Suppressor macrophage treated with lipopolysaccharide for 4 hours (primary cell): ENCODE measurements around the gene IL22.

Experiments used
- DNase-seq: peaks from one replicate; pipeline ENCODE4 v3.0.0-alpha.2; 2020

Gene IL22, protein sequence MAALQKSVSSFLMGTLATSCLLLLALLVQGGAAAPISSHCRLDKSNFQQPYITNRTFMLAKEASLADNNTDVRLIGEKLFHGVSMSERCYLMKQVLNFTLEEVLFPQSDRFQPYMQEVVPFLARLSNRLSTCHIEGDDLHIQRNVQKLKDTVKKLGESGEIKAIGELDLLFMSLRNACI

DNA sequence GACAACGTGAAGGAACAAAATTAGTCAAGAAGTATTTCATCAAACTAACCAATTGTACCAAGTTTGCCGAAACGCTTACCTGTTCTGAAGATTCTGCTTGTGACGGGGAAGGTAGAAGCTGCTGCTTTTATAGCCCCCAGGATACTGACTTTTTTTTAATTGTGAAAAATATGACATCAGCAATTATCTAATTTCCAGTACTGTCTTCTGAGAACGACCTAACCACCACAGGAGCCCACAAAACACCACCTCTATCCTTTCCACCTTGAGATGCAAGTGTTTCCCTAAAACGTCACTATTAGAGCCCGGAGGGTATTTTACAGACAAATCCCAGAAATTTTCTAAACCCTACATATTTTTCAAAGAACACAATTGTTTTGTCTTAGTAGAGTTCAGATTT, at the start of gene IL22:
Gene IL22, minus strand, starts transcription at position 101 of the 400 bp plus-strand sequence. CDS start 156 bp downstream, outside the sequence.
- no peak for DNase-seq

DNA sequence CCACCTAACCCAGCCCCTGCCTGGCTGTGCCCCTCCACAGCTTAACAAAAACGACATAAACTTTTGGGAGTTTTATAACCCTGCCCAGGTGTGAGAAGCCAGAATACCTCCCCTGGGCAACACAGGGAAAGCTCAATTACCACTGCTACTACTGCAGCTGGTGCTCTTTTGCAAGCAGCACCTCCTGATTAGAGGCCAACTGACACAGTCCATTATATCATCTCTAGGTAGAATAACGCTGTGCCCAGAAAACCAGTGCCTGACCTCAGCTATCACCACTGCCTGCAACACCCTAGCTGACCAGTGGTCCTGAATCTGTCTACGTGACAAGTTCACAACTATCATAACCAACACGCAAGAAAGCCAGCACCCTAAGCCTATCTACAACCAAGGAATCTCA, 44.5 kb upstream of the IL22 start:
- no peak for DNase-seq

DNA sequence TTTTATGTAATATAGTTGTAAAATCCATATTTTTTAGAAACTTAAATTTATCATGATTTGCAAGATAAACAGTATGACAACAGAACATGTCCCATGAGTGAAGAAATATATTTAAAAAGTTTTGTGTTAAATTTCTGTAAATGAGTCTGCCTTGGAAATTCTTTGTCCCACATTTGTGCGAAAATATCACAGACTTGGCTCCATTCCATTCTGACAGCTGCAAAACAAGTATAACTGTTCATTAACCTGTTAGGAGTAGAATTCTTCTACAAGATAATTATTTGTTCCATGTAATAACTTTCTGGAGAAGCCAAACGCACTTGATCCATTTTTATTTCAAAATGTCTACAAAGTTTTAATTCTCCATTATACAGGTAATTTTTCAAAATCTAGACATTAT, 40.8 kb upstream of the IL22 start:
- no peak for DNase-seq

DNA sequence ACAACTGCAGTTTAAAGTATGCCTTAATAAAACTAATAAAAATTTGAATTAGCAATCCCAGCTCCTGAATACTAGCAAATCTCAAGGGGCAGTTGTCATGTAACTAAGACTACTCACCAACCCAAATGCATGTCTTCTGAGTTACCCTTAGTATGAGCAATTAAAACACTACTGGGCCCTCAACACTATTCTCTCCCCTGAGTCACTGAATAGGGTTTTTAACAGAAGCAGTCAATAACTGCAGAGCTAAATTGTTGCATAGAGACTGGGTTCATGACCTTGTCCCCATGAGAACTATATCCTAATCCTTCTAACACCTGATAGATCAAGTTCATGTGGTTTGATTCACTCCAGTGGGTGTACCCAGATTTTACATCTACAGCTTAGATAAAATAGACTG, 39.9 kb upstream of the IL22 start:
- no peak for DNase-seq

DNA sequence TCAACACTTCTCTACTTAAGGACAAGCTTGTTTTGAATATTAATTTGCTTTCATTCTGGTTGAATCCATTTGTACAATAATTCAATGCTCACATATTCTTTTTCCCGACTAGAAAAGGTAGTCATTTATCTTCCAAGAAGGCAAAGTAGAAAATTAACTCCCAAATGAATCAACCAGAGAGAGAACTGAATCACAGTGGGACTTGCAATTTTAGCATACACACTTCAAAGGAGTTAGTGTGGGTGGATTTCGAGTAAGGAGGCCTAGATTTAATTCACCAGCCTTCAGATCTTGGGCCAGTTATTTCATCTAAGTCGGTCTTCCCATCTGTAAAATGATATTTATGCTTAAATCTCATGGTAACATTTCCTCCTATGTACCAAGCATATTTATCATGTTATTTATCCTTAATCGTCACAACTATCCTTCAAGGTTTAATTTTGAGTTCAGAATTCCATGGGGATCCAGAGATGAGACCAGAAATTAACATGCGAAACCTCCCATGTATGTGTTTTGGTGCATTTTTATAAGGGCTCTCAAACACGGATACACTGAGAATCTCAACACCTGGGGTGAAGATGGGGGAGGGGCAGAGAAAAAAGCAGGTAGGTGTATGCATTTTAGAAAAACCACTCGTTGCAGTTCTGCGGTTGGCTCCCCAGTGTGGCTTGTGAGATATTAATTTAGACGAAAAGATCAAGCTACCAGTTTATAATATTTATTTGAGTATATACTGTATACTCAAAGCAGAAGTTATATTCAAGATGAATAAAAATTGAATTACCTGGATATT, 38.9 kb upstream of the IL22 start:
- no peak for DNase-seq

DNA sequence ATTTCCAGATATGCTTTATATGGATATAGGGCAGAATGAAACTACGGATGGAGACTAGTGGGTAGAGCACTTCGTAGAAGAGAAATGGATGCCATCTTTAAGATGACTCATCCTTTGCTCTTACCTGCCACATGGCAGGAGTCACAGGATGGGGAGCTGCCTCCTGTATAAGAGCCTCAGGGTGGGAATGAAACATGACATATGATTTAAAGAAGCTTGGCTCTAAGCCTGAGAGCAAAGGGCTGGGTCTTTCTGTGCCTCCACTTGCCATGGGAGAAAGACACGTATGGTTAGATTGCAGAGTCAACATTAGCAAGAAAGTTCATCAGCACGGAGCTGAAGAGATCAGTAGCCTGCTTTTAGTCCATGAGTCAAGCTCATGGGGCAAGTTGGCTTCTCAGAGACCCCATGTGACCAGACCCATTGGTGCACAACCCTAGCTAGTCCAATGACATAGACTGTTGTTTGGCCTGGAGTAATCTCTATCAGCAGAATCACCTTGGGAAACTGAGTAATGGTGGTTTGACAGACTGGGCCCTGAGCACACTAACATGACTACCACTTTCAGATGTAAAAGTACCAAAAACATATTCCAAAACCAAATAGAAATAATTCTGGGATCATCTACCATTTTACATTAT, 38.1 kb upstream of the IL22 start:
- DNase-seq, result no peak

DNA sequence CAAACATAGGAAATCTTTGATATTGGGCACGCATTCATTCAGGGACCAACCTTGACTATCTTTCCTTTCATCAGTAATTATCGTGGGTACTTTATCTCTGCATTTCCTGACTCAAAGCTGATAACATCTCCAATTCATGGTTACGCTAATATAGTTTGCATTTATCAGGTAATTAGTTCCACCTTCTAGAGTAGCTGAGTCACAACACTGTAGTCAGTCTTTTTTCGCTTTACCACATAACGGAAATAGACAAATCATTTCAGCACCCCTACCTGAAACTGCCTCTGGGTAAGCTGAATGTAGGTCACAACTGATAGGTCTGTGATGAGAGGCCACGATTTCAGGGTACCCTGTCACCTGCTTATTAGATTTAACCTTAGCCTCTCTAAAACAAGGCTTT, 36.7 kb upstream of the IL22 start:
- DNase-seq, result no peak

DNA sequence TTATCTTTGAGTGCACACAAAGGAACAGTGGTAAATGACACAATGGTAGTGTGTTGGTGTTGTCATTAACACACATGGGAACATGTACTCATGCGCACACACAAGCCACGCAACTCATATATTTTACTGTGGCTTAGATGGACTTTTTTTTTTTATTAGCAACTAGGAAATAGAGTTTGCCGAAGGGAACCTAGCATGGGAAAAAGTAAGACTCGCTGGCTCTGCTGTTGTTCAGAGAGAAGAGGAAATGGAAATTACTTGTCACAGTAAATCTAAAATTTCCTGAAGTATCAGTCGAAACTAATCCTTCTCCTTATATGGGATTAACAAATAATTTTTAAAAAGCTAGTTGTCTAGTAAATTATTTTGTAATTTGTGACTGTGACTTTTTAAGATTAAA, 33.7 kb upstream of the IL22 start:
- peak; percentile 10 for DNase-seq

DNA sequence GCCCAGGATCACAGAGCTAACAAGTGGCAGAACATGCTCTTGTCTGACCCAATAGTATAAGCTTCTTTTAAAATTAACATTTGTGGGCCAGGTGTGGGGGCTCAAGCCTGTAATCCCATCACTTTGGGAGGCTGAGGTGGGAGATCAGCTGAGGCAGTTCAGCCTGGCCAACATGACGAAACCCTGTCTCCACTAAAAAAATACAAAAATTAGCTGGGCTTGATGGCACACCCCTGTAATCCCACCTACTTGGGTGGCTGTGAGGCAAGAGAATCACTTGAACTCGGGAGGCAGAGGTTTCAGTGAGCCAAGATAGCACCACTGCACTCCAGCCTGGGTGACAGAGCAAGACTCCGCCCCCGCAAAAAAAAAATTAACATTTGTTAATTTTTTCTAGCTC, 33.0 kb upstream of the IL22 start:
- no peak for DNase-seq

DNA sequence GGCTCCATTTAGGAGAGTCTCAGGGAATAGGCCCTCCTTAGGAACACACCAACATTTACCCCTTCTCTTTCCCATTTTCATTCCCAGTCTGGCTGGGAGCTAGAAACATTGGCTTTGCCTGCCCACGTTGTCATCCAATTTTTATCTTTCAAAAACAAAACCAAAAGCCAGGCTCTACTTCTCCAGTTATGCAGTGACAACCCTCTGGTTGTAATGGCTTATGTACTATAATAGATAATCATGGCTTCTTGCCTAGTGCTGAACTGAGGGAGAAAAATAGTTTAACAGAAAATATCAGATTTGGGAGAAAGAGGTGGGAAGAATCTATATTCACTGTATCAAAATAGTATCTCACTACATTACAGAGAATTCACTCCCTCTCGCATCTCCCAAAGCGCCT, 32.1 kb upstream of the IL22 start:
- DNase-seq, result no peak

DNA sequence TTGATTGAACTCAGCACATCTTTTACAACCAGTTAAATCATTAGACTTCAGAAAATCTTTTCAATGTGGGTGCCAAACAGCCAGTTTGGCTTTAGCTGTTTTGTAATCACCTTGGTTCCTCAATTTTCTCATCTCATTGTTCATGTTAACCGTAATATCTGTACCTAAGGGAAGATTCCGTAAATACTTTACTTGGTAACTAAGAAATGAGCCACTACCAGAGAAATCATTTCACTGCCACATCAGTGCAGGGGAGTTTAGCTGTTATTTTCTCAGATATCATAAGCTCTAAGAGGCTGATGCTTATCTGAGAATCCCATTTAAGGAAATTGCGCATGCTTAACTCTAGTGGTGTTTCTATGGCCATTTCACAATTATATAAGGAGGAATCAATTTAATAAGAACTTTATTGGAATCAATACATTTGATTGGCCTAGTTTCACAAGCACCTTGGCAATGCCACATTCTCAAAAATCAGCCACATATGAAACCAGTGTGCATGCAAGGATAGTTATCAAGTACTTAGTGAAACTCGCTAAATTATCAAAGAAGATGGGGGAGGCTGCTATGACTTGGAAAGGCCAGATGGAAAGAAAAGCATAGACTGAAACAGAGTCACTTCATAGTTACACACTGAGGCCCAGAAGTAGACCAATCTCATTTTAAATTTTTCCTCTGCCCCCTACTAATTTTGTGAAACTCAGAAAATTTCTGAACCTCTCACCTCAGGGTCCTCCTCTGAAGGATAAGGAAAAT, 28.1 kb upstream of the IL22 start:
- no peak for DNase-seq

DNA sequence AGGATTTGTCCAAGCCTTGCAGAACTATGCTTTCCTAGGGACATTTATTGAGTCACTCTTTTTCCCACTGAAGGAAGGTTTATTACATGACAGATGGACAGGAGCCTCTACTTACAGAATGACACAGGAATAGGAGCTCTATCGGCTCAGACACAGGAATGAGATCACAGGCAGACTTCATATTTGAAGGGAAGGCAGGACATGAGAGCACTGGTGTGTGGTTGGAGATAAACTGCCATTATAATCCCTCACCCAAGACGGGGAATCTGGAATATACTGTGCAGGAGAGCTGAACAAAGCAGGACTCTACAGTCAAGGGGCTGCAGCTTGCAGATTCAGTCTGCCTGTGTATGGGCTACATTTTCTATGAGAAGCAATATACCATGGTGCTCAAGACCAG, 26.8 kb upstream of the IL22 start:
- no peak for DNase-seq

DNA sequence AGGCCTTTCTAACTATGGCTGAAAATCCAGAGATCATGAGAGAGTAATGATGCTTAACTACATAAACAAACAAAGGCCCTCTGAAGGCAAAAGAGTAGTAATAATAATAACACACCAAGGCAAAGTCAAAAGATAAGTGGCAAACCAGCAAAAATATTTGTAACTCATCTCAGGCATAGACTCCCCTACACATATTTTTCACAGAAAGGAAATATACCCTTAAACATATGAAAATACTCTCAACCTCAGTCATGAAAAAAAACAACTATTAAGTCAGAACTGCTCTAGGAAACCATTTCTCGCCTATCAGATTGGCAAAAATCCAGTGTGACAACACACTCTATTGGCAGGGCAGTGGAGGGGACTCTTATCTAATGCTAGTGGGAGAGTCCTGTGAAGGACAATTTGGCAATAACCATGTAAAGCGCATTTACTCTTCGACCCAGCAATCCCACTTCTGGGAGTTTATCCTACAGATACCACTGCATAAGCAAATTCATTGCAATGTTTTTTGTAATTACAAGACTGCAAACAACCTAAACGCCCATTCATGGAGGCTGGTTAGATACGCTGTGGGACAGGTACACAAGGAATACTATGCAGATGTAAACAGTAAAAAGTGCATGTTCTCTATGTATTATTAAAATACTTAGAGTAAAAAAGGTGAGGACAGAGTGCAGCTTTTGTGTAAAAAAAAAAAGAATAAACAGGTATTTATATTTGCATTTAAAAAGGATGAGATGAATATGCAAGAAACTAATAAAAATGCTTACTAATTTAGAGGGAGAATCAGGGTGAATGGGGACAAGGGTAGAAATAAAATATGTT, 26.0 kb upstream of the IL22 start:
- DNase-seq, result no peak

DNA sequence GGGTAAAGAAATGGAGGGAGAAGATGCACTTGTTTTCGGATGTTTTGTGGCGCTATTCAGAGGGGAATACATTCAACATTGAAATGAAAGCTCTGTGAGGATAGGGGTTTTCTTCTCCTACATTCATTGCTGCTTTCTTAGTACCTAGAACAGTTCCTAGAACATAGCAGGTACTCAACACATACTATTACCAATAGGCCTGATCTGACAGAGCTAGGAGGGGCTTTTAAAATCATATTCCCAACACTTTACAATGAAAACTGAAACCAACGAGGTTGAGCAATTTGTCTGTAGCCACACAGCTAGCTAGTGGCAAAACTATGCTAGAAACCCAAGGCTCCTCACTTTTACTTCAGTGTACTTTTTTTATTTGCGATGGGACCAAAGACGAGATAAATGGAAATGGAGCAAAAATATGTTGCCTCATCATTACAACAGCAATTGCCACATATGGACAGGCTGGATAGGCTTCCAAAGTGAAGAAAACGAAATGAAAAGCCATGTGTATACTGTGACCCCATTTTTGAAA, 23.1 kb upstream of the IL22 start:
- no peak for DNase-seq

DNA sequence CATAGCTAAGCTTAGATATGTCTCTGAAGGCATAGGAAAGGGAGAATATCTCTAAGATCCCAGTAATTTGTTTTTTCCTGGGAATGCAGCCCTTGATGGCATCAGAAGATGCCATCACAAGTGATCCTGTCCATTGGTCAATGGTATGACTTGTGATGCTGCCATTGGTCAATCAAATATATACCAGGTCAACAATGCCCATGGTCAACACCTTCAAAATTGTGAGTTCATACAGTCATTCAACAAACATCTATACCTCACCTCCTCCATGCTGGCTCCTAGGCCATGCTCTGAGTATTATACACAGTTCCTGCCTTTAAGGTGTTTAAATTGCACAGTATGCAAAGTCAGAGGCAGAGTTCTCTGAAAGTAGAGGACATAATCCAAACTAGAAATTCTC, 19.3 kb upstream of the IL22 start:
- DNase-seq, result no peak

DNA sequence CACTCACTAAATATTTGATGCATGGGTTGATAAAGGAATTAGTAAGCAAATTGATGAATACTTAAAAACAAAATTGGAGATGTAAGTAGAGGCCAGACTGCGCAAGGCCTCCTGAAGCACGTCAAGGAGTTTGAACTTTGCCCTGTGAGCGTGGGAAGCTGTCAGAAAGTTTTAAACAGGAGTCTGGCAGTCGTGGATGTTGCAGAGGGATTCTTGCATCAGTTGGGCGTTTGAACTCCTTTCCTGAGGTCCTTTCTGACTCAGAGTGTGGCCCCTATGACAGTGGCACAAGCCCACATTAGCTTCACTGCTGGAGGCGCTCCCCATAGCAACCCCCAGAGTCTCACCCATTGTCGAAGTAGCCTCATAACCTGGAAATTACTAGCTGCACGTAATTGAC, 17.9 kb upstream of the IL22 start:
- no peak for DNase-seq

DNA sequence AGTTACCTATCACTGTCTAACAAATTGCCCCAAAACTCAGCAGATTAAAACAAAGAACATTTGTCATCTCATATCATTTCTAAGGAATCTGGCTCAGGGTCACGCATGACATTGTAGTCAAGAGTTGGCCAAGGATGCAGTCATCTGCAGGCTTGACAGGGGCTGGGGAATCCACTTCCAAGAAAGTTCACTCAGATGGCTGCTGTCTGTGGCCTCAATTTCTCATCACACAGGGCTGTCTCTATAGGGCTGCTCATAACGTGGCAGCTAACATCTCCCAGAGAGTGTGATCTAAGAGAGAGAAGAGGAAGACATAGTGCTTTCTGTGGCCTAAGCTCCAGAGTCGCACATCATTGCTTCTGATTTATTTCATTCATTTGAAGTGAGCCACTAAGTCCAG, 17.0 kb upstream of the IL22 start:
- no peak for DNase-seq

DNA sequence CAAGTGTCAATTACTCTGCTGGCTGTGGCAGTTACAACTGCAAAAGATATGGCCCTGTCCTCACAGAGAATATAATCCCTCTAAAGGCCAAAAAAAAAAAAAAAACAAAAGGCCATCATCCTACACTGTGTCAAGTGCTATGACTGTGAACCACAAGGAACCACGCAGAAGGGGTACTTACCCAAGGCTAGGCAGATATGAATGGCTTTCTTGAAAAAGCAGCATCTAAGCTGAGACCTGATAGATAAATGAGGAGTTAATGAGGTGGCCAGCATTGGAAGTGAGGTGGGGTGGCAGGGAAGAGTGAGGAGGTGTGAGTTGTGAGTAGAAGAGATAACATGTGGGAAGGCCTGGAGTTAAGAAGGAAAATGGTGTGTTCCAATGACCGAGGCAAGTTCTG, 16.4 kb upstream of the IL22 start:
- no peak for DNase-seq

DNA sequence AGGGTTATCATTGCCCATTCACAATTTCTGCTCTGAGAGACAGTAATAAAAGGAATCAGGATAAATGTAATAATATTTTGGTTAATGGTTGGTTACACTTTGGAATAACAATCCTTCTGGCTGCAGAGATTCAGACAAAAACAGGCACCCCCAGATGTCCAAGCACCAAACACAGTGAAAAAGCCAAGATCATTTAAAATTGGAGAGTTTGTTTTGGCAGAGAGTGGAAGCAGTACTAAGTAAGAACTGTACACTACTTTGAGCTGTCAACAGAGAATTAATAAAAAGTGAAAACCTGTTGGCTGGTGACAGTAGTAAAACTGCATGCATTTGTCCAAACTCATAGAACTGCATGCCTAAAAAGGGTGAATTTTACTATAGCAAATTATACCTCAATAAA, 15.6 kb upstream of the IL22 start:
- no peak for DNase-seq

DNA sequence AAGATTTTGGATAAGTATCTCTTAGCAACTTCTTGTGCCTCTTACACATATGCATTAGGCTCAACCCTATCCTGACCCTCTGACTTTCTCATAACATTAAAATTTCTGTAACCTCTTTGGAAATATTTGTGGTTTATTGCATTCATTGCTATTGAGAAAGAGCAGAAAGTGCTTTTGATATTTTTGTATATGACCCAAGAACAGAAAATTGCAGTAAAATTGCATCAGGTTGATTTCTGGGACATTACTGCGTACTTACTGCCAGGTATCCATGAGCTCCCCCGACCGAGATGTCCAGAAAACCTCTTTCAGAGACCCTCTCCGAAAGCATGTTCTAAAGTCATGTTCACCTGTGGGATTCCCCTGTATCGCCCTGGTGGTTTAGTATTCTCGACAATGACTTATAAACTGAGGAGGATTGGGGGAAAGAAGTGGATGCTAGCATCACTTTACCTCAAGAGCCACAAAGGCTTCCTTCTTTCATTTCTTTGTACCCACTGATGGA, 14.5 kb upstream of the IL22 start:
- DNase-seq, result peak; percentile 14

DNA sequence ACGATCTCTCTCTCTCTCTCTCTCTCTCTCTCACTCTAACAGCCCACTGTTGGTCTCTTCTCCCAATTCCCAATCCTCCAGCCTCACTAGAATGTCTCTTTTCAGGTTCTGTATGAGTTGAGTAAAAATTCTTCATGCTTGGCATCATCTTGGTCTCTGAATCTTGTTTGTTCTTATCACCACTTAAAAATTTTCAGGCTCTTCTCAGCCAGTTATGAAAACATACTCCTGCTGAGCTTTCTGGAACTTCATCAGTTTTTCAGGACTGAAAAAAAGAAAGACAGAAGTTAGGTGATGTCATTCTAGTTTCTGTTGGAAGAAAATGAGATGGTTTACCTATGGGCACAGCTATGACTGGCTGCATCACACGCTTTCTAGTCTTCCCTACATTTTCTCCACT, 11.5 kb upstream of the IL22 start:
- no peak for DNase-seq

DNA sequence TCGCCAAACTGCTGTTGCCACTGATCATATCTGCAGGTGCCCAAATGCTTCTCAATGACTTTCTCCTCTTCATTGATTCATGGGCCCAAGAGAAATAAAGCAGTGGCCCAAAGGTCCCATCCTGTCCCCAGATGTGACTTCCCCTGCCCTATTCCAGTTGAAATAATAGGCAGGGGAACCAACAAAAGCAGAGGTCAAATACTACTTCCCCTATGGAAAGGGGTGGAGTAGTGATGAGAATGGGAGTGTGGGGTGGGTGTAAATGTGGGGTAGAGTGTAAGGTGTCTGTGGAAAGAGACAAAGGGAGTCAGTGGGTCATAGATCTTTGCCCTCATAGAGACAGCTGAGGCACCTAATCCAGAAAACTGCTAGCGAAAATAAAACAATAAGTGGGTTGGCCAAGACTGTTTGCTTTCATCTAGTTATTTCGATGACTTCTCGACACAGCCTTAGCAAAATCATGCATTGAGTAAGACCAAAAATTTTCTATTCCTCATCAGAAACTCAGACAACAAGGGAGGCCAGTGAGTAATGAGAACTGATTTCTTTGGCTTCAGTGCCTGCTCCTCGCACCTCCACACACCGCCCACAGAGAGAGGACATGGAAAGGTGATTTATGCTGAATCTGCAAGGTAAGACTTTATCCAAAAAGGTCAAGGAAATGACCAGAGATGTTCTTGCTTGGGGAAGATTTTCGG, 10.9 kb upstream of the IL22 start:
- peak; percentile 28 for DNase-seq
